ENCODE data around the gene RASGEF1C.

DNA sequence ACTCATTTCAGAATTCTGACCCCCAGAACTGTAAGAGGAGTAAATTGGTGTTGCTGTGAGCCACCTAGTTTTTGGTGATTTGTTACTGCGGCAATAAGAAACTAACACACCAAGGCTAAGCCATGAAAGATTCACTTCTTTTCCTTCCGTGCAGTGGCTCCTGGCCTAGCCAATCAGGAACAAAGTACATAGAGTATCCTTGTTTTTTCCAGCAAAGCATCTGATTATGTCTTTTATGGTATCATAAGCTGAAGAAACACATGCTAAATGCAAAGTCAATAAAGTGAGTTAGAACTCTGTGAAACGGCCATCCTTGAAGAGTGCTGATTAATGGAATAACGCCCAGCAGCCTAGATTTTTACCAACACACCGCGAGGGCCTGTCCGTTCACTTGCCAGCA is 148.8 kb downstream of the RASGEF1C start:
- TF ChIP-seq, protein P1, sequence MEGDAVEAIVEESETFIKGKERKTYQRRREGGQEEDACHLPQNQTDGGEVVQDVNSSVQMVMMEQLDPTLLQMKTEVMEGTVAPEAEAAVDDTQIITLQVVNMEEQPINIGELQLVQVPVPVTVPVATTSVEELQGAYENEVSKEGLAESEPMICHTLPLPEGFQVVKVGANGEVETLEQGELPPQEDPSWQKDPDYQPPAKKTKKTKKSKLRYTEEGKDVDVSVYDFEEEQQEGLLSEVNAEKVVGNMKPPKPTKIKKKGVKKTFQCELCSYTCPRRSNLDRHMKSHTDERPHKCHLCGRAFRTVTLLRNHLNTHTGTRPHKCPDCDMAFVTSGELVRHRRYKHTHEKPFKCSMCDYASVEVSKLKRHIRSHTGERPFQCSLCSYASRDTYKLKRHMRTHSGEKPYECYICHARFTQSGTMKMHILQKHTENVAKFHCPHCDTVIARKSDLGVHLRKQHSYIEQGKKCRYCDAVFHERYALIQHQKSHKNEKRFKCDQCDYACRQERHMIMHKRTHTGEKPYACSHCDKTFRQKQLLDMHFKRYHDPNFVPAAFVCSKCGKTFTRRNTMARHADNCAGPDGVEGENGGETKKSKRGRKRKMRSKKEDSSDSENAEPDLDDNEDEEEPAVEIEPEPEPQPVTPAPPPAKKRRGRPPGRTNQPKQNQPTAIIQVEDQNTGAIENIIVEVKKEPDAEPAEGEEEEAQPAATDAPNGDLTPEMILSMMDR (IDR thresholded peaks at IDR 0.05; ENCODE audit: low read depth, low read length, missing input control) = no peak
- TF ChIP-seq RAD21 (IDR thresholded peaks at IDR 0.05) = no peak
- TF ChIP-seq SP1 (IDR thresholded peaks at IDR 0.05) = no peak
- TF ChIP-seq FOXA1 (IDR thresholded peaks at IDR 0.05) = no peak
- no peak for TF ChIP-seq REST (IDR thresholded peaks at IDR 0.05)

All from liver (tissue), 3 donors.